ENCODE measurements around the gene CCT2.
A peak's percentile ranks its signal among the peaks of the same experiment; 100 is the strongest.

The CCT2 gene

DNA sequence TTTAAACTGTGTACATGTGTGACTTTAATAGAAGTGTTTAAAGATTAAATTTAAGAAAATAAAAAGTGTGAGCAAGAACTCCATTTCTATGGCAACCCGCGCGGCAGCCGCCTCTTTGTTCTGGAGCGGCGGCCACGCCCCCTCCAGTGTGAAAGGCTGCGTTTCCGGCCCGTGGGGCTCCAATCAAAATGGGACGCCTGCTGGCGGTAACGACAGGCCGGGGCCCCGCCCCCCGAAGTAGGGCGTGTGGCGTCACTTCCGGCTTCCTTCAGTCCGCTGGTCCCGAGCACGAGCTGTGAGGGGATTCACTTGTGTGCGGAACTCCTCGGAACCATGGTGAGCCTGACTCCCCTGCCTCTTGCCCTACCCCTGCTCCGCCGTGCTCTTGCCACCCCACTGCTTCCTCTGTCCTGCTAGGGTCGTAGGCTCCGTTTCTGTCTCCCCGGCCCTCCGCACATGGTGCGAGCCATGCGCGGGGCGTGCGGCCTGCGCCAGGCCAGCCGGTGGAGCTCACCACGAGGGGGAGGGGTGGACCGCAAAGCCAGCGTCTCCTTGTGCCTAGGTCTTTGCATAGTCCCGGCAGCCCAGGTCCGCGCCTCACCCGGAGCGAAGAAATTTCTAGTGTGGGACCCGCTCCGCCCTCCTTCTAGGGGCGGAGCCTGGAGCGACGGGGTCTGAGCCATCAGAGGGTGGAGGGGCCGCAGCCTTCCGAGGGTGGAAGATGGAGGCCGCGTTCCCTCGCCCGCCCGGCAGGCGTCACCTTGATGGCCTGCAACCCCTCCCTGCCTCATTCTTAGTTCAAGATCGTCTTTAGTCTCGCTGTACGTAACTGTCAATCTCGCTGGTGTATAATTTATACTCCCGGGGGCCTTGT lies at the start of gene CCT2:
TSS of gene CCT2 (plus strand) at position 271 of the 874 bp plus-strand sequence. CDS start at position 334, 63 bp downstream.
- DNase-seq: peak; percentile 96

GRCh38 chr12:69540987-69541386 lies 44.3 kb upstream of the CCT2 start:
- no peak for DNase-seq

DNA sequence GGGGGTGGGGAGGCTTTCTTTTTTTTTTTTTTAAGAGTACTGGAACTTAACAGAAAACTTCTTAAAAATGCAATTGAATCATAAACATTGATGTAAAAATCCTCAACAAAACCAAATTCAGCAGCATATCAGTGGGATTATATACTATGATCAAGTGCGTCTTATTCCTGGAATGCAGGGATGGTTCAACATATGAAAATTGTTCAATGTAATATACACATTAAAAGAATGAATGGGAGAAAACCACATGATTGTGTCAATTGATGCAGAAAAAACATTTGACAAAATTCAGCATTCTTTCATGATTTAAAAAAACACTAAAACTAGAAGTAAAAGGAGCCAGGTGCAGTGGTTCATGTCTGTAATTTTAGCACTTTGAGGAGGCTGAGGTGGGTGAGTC lies 41.2 kb upstream of the CCT2 start:
- no peak for DNase-seq

GRCh38 chr12:69545081-69545480 lies 40.2 kb upstream of the CCT2 start:
- no peak for DNase-seq

- no peak for DNase-seq
These were observed 38.4 kb upstream of the CCT2 start for GRCh38 chr12:69546693-69547438.

DNA sequence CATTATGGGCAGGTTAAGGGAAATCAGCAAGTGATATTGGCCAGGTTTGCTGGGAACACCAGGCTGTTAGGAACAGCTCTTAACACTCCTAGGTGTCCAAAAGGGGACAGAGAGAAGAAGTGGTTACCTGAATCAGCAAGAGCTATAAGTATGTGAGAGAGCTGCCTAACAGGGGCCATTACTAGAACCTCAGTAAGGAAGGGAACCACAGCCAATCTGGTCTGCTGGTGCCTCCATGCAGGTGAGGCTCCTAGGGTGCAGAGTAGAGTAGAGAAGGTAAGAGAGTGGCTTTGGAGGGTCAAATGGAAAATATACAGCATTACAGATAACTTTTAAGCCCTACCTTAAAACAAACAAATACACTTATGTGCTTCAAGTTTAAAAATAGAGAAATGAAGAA lies 36.6 kb upstream of the CCT2 start:
- no peak for DNase-seq

GRCh38 chr12:69550569-69551350 lies 34.5 kb upstream of the CCT2 start:
- no peak for DNase-seq

DNA sequence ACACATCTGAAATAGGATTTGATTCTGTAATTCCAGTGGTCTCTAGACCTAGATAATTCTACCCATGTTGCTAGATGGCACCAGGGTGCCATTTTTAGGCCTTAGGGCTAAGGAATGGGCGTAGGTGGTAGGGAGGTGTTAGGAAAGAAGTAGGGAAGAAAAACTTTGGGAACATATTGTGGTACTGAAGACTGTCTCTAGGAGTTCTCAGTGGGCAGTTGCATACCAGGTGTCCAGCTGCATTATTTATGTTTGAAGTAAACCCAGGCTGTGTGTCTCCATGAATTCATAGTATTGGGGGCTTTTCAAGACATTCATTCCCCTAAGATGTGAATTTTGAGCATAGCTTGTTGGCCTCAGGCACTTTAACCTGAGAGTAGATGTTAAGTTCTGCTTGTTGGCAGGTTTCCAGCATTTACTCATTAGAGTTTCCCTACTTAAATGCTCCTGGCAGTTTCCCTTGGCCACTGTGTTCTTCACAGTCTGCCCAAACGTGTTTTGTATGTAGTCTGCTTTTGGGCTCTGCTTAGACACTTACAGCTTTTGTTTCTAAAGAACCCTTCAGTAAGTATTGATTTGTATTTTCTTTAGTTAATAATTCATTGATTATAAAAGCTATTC lies 31.5 kb upstream of the CCT2 start:
- DNase-seq: no peak

- no peak for DNase-seq
These were observed 29.8 kb upstream of the CCT2 start for GRCh38 chr12:69555461-69555860.

DNA sequence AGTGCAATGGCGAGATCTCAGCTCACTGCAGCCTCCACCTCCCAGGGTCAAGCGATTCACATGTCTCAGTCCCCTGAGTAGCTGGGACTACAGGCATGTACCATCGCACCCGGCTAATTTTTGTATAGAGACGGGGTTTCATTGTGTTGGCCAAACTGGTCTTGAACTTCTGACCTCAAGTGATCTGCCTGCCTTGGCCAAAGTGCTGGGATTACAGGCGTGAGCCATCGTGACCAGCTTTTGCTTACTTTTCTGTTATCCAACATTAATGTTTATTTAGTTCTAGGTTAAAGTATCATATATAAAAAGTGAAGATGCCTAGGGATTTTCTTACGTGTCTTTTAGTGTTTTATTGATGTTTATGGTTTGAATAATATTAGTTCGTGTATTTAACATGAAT lies 28.9 kb upstream of the CCT2 start:
- no peak for DNase-seq

- DNase-seq: no peak
These were observed 22.0 kb upstream of the CCT2 start for GRCh38 chr12:69563166-69563762.

DNA sequence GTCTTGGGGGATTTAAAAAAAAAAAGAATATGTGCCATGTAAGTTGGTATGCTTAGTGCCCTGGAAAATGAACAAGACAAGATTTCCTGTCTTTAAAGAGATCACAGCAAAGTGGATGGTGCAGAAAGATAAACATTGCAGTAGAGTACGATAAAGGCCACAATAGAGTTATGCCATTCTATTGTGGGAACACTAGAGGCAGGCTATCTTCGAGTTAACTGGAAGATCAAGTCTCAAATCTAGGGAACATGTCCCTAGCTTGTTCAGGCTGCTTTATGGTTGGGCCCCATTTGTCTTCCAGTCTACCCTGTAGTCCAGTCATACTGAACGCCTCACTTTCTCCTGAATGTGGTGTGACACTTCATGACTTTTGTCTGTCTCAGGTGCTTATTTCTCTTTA lies 18.7 kb upstream of the CCT2 start:
- no peak for DNase-seq

- no peak for DNase-seq
These were observed 16.0 kb upstream of the CCT2 start for GRCh38 chr12:69569236-69569635.

DNA sequence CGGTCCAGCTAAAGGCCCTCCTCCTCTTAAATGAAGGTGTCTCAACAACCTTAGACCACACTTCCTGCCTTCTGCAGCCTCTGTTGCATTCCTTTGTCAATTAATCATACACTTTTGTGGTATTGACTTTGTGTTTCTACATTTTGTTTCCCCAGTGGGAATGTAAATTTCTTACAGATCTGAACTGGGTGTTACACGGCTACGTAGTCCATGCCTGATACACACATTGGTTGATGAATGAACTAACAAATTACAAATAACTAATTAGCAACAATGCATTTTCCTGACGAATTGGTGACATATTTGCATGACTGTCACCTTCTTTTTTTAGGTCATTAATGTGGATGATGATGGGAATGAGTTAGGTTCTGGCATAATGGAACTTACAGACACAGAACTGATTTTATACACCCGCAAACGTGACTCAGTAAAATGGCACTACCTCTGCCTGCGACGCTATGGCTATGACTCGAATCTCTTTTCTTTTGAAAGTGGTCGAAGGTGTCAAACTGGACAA lies 15.2 kb upstream of the CCT2 start:
- DNase-seq: no peak

DNA sequence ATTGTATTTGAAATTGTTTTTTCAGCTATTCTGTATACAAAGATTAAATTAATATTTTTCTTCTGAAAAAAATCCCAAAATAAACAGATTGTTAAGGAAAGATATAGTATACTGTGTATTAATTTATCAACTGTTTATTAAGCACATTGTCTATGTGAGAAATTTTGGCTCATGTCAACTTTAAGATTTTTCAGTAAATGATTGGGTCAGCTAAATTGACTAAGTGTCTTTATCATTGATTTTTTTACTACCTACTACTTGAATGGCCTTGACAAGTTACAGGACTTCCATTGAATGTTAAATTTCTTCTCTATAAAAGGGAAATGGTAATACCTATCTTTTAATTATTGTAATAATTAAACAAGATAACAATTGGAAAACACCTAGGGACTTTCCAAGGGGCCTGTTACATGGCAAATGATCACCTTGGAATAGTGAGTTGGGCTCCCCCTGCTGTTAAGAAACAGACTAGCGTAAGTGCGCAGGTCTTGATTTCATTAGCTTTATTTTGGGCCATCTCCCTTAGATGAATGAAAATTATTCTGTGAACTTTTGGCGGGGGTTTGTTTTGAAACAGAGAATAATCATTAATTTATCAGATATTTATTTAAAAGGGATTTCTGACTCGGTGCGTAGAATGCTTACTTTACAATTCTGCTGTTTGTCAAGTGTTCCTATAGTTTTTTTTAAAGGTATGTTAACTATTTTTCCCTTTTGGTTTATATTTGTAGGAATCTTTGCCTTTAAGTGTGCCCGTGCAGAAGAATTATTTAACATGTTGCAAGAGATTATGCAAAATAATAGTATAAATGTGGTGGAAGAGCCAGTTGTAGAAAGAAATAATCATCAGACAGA lies 14.5 kb upstream of the CCT2 start:
- peak; percentile 54 for DNase-seq

GRCh38 chr12:69575346-69575745 lies 9.9 kb upstream of the CCT2 start:
- no peak for DNase-seq

DNA sequence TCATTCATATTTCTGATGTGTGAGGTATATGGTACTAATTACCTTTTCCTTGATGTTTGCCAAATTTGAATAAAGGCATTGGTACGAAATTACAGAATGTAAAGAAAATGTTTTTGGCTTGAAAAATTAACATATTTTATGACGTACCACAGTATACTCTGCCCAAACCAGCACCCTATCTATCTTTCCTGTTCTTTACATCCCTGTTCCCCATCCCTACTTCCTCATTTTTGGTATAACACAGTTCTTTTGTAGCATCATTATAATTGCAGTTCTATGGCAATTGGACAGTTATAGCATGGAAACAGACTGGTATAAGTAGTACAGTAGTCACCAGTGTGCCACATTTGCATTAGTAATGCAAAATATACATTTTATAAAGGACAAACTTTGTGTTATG lies 7.0 kb upstream of the CCT2 start:
- DNase-seq: no peak

GRCh38 chr12:69579029-69579428 lies 6.2 kb upstream of the CCT2 start:
- no peak for DNase-seq

DNA sequence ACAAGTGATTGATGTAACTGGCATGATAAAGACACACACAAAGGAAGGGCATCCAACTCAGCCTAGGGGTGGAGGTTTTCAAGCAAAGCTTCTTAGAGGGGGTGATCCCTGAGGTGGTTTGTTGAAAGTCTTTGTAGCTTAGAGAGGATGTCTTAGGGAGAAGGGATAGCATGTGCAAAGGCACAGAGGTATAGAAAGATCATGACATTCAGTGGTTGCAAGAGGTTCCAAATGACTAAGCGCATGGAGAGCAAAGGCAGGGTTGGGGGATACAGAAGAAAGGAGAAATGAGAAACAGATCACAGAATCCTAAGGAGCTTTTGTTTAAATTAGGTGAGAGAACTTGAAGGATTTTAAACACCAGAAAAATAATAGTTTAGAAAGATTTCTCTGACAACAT lies 5.2 kb upstream of the CCT2 start:
- no peak for DNase-seq

- DNase-seq: no peak
These were observed 2.1 kb upstream of the CCT2 start for GRCh38 chr12:69583203-69583602.

DNA sequence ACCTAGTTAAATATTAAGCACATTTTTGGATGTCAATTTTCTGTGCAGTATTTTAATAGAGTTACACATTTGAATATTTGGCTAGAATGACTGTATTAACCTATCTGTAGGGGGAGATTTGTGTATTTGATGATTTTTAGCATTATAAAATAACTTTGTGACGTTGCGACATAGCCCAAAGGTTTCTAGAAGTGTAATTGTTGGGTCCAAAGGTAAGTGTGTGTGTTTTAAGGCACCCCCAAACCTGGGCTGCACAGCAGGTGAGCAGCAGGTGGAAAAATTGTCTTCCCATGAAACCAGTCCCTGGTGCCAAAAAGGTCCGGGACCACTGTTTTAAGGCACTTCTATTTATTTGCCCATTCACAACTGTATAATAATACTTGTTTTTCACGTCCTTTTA lies 3.3 kb downstream of the CCT2 start:
- no peak for DNase-seq
